Measurements from ENCODE around the gene ABRAXAS1.

GRCh38 chr4:83456184-83456501 is 28.8 kb downstream of the ABRAXAS1 start:
- TF ChIP-seq SUZ12 (IDR thresholded peaks at IDR 0.05; ENCODE audit: extremely low read depth, insufficient read depth, insufficient read length) (no peak), ZNF274 (IDR thresholded peaks at IDR 0.05; ENCODE audit: low read depth, low read length) (no peak)
